ENCODE measurements around the gene MYO15B.
A peak's percentile ranks its signal among the peaks of the same experiment; 100 is the strongest.

MYO15B gene

DNA sequence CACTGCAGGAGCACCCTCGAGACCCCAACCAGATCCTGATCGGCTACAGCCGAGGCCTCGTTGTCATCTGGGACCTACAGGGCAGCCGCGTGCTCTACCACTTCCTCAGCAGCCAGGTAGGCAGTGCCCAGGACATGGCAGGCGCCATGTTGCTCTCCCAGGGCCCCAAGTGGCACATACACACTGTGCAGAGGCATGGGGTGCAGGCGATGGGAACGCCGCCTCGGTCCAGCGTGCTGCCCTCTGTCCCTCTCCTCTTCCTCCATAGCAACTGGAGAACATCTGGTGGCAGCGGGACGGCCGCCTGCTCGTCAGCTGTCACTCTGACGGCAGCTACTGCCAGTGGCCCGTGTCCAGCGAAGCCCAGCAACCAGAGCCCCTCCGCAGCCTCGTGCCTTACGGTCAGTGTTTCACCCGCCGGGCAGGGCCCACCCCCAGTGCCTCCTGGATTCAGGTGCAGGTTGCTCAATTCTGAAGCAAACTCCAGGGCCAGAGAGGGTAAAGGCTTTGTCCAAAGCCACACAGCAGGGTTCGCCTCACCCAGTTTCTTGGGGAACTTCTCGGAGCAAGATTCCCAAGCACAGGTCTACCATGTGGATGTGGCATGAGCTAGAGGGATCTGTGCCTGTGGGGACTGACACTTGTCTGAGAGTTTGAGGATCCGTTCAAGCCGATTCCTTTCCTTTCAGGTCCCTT is 24.4 kb upstream of the MYO15B start:
- no peak for TF ChIP-seq Cebpa-rat (IDR thresholded peaks at IDR 0.05)
- H4K20me1 ChIP-seq, result no peaks in the 10 kb centered on the region; a peak in 2 of 22 replicates
- no peaks in the 10 kb centered on the region for H3K9me3 ChIP-seq (replicated peaks in 1 of 11)
- H3K4me1 ChIP-seq, result peaks cover 9 to 31% (median 24%) of the 10 kb centered on the region in 10 experiments
- no peaks in the 10 kb centered on the region for H3K27me3 ChIP-seq
- H3K4me2 ChIP-seq, result no peak overlapping the region
- 0 out of 22 replicates have a peak overlapping the region, but pooled peaks of 1 of the 11 experiments have one; percentile 9 for H3K9ac ChIP-seq
- H3K4me3 ChIP-seq, result no peak overlapping the region
- H3K36me3 ChIP-seq, result peaks cover 7 to 44% (median 31%) of the 10 kb centered on the region in 11 experiments; a peak in 20 of 22 replicates
- no peak overlapping the region for H3K27ac ChIP-seq

DNA sequence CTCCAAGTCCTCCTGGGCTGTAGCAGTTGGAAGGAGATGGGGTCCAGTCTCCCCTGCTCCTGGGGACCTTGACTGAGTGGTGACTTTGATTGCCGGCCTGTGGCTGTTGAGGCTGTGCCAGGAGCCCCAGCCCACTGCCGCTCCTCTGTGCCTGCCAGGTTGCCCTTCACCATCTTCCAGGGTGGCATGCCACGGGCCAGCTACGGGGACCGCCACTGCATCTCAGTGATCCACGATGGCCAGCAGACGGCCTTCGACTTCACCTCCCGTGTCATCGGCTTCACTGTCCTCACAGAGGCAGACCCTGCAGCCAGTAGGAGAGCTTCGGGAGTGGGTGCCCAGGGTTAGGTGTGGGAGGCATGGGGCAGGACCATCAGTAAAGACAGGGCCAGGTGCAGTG is 23.4 kb upstream of the MYO15B start:
- Histone ChIP-seq H3K4me3 (no peak overlapping the region), H3K27ac (no peak overlapping the region), H4K20me1 (no peaks in the 10 kb centered on the region; a peak in 2 of 22 replicates), H3K27me3 (no peaks in the 10 kb centered on the region), H3K9ac (0 out of 22 replicates have a peak overlapping the region, but pooled peaks of 1 of the 11 experiments have one; percentile 9), H3K4me2 (no peak overlapping the region), H3K36me3 (peaks cover 7 to 48% (median 32%) of the 10 kb centered on the region in 11 experiments; a peak in 20 of 22 replicates), H3K4me1 (peaks cover 9 to 30% (median 21%) of the 10 kb centered on the region in 10 experiments), H3K9me3 (replicated peaks in 1 of 11) (no peaks in the 10 kb centered on the region)
- TF ChIP-seq Cebpa-rat (IDR thresholded peaks at IDR 0.05), result no peak

DNA sequence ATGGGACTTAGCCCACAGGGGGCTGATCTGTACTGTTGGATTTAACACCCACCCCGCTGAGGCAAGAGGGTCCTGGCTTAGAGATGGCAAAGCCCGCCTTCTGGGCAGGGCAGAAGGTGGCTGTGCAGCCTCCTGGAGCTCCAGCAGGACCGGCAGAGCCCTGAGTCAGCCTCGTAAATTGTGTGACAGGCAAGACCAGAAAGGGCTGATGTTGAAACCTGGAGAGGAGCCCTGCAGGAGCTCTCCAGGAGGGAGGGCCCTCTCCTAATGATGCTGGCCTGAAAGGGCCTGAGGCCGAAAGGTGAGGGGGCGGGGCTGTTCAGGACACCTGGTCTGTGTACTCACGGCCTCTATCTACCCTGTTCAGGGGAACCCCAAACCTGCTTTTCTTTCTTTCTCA is 22.5 kb upstream of the MYO15B start:
- no peaks in the 10 kb centered on the region for H3K9me3 ChIP-seq (replicated peaks in 1 of 11)
- no peak overlapping the region for H3K4me3 ChIP-seq
- peaks cover 13 to 34% (median 25%) of the 10 kb centered on the region in 10 experiments for H3K4me1 ChIP-seq
- no peak overlapping the region for H3K4me2 ChIP-seq
- no peak for TF ChIP-seq Cebpa-rat (IDR thresholded peaks at IDR 0.05)
- no peak overlapping the region for H3K27ac ChIP-seq
- H3K9ac ChIP-seq, result no peak overlapping the region
- no peaks in the 10 kb centered on the region; a peak in 2 of 22 replicates for H4K20me1 ChIP-seq
- H3K36me3 ChIP-seq, result peaks cover 7 to 44% (median 32%) of the 10 kb centered on the region in 11 experiments; a peak in 20 of 22 replicates
- no peaks in the 10 kb centered on the region for H3K27me3 ChIP-seq

DNA sequence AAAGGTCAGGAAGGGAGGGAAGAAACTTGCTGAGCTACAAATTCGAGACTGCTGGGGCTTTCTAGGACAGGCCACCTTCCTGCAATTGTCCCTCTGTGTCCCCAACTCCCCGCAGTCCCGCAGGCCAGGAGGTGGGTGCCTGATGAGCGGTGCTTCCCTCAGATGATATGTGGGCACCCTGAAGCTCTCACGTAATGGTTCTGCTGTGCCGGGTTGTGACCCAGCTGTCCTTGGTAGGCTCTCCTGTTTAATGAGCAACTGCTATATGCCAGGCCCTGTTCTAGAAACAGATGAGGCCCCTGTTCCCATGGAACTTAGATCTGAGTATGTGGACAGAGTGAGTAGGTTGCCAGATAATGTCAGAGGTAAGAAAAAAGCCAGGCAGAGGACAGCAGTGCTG is 22.0 kb upstream of the MYO15B start:
- no peak overlapping the region for H3K4me2 ChIP-seq
- H3K27me3 ChIP-seq, result no peaks in the 10 kb centered on the region
- TF ChIP-seq Cebpa-rat (IDR thresholded peaks at IDR 0.05), result no peak

DNA sequence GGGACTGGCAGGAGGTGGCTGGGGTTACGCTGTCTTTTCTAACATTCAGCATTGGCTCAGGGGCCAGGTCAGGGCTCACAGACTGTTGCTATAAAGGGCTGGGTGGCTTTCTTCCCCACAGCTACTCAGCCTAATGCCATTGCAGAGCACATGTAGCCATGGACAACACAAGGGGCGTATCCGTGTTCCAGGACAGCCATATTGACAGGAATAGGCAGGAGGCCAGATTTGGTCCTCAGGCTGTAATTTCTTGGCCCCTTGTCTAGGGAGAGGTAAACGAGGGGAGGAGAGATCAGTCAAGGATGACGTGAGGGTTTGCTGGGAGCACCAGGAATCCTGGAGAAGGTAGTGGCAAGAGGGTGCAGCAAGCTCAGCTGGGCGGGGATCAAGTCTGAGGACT is 21.2 kb upstream of the MYO15B start:
- no peak for TF ChIP-seq Cebpa-rat (IDR thresholded peaks at IDR 0.05)
- Histone ChIP-seq H3K4me3 (no peak overlapping the region), H3K9me3 (replicated peaks in 1 of 11) (no peaks in the 10 kb centered on the region), H3K9ac (no peak overlapping the region), H3K27me3 (no peaks in the 10 kb centered on the region), H3K4me2 (peak overlapping the region; percentile 18 to 59 (median 41); a peak in 21 of 22 replicates), H3K4me1 (peaks cover 26 to 45% (median 37%) of the 10 kb centered on the region in 10 experiments), H3K27ac (0 out of 22 replicates have a peak overlapping the region, but pooled peaks of 1 of the 11 experiments have one; percentile 7), H3K36me3 (peaks cover 7 to 46% (median 32%) of the 10 kb centered on the region in 11 experiments; a peak in 19 of 22 replicates), H4K20me1 (no peaks in the 10 kb centered on the region; a peak in 1 of 22 replicates)

More for the DNA sequence above, 22.0 kb upstream of the MYO15B start:
- Histone ChIP-seq H3K9me3 (replicated peaks in 1 of 11) (no peaks in the 10 kb centered on the region), H4K20me1 (no peaks in the 10 kb centered on the region; a peak in 1 of 22 replicates), H3K36me3 (peaks cover 7 to 46% (median 32%) of the 10 kb centered on the region in 11 experiments; a peak in 19 of 22 replicates), H3K4me1 (peaks cover 18 to 40% (median 31%) of the 10 kb centered on the region in 10 experiments), H3K9ac (no peak overlapping the region; a peak in 1 of 22 replicates), H3K27ac (no peak overlapping the region), H3K4me3 (no peak overlapping the region)

DNA sequence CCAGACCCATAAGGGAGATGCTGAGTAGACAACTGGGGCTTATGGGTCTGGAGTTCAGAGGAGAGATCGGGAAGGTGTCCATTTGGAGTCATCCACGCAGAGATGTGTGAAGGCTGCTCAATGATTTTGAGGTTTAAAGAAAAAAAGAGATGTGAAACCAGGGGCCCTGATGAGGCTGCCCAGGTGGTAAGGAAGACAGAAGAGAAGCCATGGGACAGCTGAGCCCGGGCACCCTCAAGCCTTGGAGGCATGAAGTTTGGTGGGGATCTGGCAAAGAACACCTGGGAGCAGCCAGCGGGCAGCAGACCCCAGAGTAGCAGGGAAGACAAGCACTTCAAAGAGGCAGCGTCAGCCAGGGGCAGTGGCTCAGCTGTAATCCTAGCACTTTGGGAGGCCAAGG is 20.8 kb upstream of the MYO15B start:
- Histone ChIP-seq H3K9me3 (replicated peaks in 1 of 11) (no peaks in the 10 kb centered on the region), H3K4me2 (peak overlapping the region; percentile 18 to 59 (median 41); a peak in 21 of 22 replicates), H3K27me3 (no peaks in the 10 kb centered on the region), H3K9ac (no peak overlapping the region), H3K27ac (0 out of 22 replicates have a peak overlapping the region, but pooled peaks of 1 of the 11 experiments have one; percentile 7), H4K20me1 (no peaks in the 10 kb centered on the region; a peak in 1 of 22 replicates), H3K4me1 (peaks cover 31 to 45% (median 39%) of the 10 kb centered on the region in 10 experiments), H3K36me3 (peaks cover 7 to 46% (median 32%) of the 10 kb centered on the region in 11 experiments; a peak in 19 of 22 replicates), H3K4me3 (no peak overlapping the region)
- no peak for TF ChIP-seq Cebpa-rat (IDR thresholded peaks at IDR 0.05)

DNA sequence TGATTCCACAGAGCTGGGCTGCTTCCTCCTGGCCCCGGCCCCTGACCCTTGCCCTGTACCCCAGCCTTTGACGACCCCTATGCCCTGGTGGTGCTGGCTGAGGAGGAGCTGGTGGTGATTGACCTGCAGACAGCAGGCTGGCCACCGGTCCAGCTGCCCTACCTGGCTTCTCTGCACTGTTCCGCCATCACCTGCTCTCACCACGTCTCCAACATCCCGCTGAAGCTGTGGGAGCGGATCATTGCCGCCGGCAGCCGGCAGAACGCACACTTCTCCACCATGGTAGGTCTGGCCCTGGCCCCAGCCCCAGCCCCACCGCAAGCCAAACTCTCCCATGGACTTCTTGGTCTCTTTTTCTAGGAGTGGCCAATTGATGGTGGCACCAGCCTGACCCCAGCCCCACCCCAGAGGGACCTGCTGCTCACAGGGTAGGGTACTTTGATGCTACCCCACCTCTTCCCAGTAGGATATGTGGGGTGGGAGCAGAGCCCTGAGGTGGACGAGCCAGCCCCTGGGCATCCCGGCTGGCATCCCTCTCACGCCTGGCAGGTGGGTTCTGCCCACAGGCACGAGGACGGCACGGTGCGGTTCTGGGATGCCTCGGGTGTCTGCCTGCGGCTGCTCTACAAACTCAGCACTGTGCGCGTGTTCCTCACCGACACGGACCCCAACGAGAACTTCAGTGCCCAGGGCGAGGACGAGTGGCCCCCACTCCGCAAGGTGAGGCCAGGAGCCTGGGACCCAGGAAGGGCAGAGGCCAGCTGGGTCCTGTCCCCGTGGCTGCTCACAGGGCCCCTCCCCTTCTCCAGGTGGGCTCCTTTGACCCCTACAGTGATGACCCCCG is 19.0 kb upstream of the MYO15B start:
- Histone ChIP-seq H3K27ac (no peak overlapping the region), H3K4me2 (no peak overlapping the region), H3K4me1 (peaks cover 36 to 52% (median 46%) of the 10 kb centered on the region in 10 experiments), H3K9me3 (replicated peaks in 1 of 11) (no peaks in the 10 kb centered on the region), H3K4me3 (no peak overlapping the region), H3K36me3 (peaks cover under 1 to 37% (median 23%) of the 10 kb centered on the region in 11 experiments; a peak in 17 of 22 replicates), H4K20me1 (no peaks in the 10 kb centered on the region; a peak in 1 of 22 replicates), H3K27me3 (no peaks in the 10 kb centered on the region), H3K9ac (no peak overlapping the region)
- TF ChIP-seq Cebpa-rat (IDR thresholded peaks at IDR 0.05), result no peak

DNA sequence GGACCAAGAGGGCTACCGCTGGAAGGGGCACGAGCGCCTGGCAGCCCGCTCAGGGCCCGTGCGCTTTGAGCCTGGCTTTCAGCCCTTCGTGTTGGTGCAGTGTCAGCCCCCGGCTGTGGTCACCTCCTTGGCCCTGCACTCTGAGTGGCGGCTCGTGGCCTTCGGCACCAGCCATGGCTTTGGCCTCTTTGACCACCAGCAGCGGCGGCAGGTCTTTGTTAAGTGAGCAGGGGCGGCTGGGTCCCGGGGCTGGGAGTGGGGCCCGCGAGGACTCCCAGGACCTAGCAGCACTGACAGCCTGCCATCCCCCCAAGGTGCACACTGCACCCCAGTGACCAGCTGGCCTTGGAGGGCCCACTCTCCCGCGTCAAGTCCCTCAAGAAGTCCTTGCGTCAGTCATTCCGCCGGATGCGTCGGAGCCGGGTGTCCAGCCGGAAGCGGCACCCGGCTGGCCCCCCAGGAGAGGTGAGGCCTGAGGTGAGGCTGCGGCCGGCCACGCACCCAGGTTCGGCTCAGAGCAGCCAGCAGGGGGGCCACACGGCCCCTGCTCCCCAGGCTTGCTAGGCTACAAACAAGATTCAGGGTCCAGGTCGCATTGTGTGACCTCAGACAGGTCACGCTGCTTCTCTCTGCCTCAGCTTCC is 17.4 kb upstream of the MYO15B start:
- Histone ChIP-seq H3K9ac (peak overlapping the region; percentile 61 to 81 (median 76)), H3K36me3 (peaks cover 0 to 22% (median 7%) of the 10 kb centered on the region in 11 experiments; a peak in 7 of 22 replicates), H3K9me3 (replicated peaks in 1 of 11) (no peaks in the 10 kb centered on the region), H3K4me3 (no peak overlapping the region), H3K27me3 (no peaks in the 10 kb centered on the region), H3K4me2 (peak overlapping the region; percentile 73 to 92 (median 84)), H4K20me1 (no peaks in the 10 kb centered on the region), H3K27ac (peak overlapping the region; percentile 75 to 95 (median 91)), H3K4me1 (peaks cover 49 to 65% (median 61%) of the 10 kb centered on the region in 10 experiments)
- TF ChIP-seq Cebpa-rat (IDR thresholded peaks at IDR 0.05), result no peak
